NCI-H146 treated with DMSO at 0.1 percent for 48 hours (cell line): Measurements from ENCODE around the gene IFIT3.
"Not testable (repeated sequence)": the region's sequence is repeated elsewhere in the genome, so short reads cannot be mapped to it uniquely, and the experiment has no call there.

Experiments used
- DNase-seq: peaks from one replicate; lab custom pipeline; 2025; ENCODE audit not compliant: unreplicated experiment; lab: John Stamatoyannopoulos, UW

Gene IFIT3

DNA sequence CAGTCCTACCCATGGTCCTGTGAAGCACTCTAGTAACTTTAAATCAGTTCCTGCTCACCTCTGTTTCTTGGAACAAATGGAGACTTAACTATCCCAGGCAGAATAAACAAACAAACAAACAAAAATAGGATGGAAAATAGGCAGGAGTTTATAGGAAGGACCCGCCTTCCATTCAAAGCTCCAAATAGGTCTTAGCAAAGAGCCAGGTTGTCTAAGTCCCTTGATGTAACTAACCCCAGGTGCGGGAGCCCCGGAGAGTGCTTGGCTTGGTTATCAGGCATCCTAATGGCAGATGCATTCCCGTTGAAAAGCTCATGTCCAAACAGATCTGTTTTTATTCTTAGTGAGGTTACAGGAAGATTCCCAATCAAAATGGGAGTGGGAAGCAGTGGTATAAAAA, 23.8 kb upstream of the IFIT3 start:
- DNase-seq = no peak

GRCh38 chr10:89304446-89304845, 23.4 kb upstream of the IFIT3 start:
- DNase-seq = no peak

- no peak for DNase-seq
Observed at GRCh38 chr10:89304925-89305324, 22.9 kb upstream of the IFIT3 start.

- DNase-seq = no peak
Observed at GRCh38 chr10:89305766-89306433, 21.9 kb upstream of the IFIT3 start.

GRCh38 chr10:89306434-89307268, 21.1 kb upstream of the IFIT3 start:
- DNase-seq = no peak

GRCh38 chr10:89307269-89307577, 20.6 kb upstream of the IFIT3 start:
- no peak for DNase-seq

DNA sequence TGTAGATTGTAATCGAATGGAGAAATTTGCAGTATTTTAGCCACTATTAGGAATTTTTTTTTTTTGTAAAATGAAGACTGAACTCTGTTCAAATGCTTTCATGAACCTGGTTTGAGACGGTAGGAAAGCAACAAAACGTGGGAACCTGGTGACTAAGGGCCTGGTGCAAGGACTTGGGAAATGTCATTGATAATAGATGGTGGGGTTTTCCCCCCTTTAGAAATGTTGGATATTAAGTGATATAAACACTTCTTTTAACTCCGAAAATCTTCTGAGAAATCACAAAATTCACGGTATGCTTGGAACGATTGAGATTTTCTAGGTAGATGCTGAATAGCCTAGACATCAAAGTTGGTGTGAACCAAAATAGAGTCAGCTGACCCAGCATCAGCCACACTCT, 19.5 kb upstream of the IFIT3 start:
- DNase-seq = no peak

GRCh38 chr10:89308736-89309135, 19.1 kb upstream of the IFIT3 start:
- no peak for DNase-seq

GRCh38 chr10:89309156-89310055, 18.4 kb upstream of the IFIT3 start:
- DNase-seq = no peak

- DNase-seq = no peak
Observed at GRCh38 chr10:89310056-89310893, 17.5 kb upstream of the IFIT3 start.

DNA sequence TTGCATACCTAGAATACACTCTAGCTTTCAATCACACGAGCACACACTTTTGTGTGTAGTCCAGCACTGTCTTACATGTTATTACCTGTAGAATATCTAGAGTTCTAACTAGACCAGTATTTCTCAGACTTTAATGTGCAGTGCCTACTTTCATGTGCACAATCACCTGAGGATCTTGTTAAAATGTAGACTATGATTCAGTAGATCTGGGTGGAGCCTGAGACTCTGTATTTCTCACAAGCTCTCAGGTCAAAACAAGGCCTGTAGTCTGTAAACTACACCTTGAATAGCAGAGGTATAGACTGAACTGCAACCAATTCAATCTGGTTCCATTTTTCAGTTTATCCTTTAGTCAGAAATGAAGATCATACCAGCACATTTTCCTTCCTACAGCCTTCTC, 14.8 kb upstream of the IFIT3 start:
- DNase-seq = no peak

DNA sequence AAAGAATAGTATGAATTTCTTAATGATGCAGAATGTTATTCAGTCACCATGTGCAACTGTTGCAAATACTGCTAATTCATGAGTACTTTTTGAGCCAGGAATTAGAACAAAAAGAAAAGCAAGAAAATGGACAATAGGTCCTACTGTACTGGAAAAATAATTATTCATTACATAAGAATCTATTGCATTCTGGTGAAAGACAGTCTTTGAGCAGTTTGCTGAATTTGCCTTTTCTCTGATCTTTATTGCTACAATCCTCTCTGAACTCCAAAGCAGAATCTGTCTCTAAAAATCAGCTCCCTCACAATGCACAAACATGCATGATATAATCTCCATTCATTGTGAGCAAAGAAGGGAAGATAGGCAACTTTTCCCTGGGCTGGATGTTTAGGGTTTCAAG, 13.1 kb upstream of the IFIT3 start:
- DNase-seq = no peak

DNA sequence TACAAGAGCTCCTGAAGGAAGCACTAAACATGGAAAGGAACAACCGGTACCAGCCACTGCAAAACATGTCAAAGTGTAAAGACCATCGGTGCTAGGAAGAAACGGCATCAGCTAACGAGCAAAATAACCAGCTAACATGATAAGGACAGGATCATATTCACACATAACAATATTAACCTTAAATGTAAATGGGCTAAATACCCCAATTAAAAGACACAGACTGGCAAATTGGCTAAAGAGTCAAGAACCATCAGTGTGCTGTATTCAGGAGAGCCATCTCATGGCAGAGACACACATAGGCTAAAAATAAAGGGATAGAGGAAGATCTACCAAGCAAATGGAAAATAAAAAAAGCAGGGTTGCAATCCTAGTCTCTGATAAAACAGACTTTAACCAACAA, 9.8 kb upstream of the IFIT3 start:
- DNase-seq = not testable (repeated sequence)

- not testable (repeated sequence) for DNase-seq
Observed at GRCh38 chr10:89325081-89325480, 2.7 kb upstream of the IFIT3 start.

DNA sequence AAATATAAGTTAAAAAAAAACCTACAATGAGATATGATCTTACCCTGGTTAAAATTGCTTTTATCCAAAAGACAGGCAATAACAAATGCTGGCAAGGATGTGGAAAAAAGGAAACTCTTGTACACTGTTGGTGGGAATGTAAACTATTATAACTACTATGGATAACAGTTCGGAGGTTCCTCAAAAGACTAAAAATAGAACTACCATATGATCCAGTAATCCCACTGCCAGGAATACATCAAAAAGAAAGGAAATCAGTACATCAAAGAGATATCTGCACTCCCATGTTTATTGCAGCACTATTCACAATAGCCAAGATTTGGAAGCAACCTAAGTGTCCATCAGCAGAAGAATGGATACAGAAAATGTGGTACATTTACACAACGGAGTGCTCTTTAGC, 1.9 kb upstream of the IFIT3 start:
- DNase-seq = not testable (repeated sequence)

DNA sequence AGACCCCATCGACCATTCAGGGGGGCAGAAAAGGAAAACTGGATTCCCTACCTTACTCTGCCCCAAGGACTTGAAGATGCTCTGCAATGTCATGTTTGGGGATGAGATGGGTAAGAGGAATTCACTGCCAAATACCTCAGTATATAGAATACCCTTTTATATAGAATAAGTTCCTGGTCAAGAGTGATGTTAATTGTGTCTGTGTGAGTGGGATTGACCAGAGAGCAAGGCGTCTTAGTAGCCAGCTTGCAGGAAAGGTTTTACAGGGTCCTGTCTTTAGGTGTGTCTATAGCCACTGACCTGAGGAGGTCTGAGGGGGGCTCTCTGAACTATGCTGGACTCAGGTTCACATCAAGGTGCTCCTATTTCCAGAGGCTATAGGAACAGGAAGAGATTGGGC, 1.4 kb downstream of the IFIT3 start:
- no peak for DNase-seq

DNA sequence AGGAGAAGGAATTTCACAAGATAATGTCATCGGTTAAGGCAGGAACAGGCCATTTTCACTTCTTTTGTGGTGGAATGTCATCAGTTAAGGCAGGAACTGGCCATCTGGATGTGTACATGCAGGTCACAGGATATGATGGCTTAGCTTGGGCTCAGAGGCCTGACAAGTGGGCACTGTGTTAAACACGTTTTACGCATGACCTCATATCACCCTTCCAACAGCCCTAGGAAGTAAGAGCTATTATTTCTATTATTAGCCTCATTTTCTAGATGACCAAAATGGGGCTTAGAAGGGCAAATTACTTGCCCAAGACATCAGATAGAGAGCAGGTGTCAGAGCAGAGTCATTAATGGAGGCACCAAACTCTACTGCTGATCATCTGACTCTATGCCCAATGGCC, 2.2 kb downstream of the IFIT3 start:
- not testable (repeated sequence) for DNase-seq

DNA sequence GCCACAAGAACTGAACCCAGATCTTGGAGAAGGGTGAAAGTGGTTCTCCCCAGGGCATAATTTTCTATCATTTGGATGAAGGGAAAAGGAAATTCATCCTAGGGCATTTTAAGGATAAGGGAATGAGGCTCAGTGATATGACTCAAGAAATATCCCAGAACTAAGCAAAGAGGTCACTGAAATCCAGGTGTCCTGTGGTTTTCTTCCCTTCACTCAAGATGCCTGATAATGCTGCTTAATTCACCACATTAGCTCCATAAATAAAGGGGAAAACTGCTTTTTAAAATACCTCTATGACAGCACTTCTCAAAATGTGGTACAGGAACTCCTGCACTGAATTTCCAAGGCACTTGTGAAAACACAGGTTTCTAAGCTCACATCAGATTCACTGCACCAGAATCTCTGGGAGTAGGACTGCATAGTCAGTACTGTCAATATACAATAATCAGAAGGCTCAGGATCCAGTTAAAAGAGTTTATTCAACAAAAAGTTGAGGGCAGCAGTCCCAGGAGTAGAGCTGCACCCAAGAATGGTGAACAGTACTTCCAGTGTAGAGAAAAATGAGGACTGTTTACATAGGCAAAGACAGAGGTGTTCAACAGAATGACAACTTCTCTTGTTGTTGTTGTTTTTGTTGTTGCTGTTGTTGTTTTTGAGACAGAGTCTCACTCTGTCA, 2.9 kb downstream of the IFIT3 start:
- DNase-seq = no peak

DNA sequence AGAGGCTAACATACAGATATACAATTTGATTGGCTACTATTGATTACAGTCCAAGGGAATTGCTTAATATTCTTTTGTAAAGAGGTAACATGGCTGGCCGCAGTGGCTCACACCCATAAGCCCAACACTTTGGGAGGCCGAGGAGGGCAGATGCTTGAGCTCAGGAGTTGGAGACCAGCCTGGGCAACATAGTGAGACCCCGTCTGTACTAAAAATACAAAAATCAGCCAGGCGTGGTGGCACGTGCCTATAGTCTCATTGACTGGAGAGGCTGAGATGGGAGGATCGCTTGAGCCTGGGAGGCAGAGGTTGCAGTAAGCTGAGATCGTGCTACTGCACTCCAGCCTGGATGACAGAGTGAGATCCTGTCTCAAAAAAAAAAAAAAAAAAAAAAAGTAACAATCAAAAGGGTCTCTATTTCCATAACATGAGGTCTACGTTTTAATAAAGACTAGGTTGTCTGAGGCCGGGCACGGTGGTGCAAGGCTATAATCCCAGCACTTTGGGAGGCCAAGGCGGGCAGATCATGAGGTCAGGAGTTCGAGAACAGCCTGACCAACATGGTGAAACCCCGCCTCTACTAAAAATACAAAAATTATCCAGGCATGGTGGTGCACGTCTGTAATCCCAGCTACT, 3.8 kb downstream of the IFIT3 start:
- DNase-seq = not testable (repeated sequence)

DNA sequence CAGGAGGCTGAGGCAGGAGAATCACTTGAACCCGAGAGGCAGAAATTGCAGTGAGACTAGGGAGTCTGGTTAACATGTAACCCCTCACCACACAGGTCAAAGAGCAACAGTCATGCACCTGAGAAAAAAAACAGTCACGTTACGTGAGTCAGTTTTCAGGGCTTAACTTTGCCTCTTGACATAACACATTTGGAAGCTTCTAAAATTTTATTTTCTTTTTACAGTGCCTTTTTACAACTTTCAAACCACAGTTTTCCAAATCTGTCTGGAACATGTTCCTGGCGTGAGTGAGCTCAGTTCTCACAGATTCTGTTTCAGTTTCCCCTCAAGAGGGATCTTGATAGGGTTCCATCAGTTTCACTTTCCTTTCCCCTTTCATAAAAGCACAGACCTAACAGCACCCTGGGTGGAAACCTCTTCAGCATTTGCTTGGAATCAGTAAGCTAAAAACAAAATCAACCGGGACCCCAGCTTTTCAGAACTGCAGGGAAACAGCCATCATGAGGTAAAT, 4.4 kb downstream of the IFIT3 start:
- DNase-seq = no peak
